Right lobe of liver (tissue), 4 donors: Measurements from ENCODE around the gene CCDC83.

Source experiments
- POLR2A ChIP-seq: fragments of 450-650 bp; IDR thresholded peaks from one replicate; pipeline ENCODE4 v1.6.1; 2017; ENCODE audit warnings: antibody characterized with exemption, mild to moderate bottlenecking
- TF ChIP-seq, protein P1 (sequence below), 4 donors: fragments of 200-600 bp in 3 of 4; fragments of 450-650 bp in 1 of 4; IDR thresholded peaks; one replicate each; pipeline versions ENCODE4 v1.5.1 to v1.8.0; 2016 to 2022; ENCODE audit warnings: antibody characterized with exemption in 4 of 4, mild to moderate bottlenecking in 2 of 4
- donor health status: DM: no; HTN: no; CAD: no.
- donor health status: DM: no; HTN: no; CAD: no.
- donor health status: DM: no; HTN: yes; CAD: no.

DNA sequence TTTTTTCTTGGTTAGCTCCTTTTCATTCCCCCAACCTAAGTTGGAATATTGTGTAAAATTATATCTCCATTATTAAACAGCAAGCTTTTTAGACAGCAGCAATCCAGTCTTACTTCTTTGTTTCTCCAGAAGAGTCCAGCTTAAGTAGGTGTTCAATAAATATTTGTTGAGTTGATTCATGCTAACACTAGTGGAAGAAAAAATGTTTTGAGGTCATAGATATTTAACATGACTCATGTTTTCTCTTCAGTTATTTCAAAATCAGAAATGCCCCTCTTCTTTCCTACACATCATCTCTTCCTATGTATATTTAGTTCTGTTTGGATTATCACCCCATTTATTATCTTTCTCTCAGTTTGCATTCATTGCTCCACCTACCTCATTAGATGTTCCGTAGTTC lies 20.3 kb downstream of the CCDC83 start:
- TF ChIP-seq, protein P1, sequence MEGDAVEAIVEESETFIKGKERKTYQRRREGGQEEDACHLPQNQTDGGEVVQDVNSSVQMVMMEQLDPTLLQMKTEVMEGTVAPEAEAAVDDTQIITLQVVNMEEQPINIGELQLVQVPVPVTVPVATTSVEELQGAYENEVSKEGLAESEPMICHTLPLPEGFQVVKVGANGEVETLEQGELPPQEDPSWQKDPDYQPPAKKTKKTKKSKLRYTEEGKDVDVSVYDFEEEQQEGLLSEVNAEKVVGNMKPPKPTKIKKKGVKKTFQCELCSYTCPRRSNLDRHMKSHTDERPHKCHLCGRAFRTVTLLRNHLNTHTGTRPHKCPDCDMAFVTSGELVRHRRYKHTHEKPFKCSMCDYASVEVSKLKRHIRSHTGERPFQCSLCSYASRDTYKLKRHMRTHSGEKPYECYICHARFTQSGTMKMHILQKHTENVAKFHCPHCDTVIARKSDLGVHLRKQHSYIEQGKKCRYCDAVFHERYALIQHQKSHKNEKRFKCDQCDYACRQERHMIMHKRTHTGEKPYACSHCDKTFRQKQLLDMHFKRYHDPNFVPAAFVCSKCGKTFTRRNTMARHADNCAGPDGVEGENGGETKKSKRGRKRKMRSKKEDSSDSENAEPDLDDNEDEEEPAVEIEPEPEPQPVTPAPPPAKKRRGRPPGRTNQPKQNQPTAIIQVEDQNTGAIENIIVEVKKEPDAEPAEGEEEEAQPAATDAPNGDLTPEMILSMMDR (IDR thresholded peaks at IDR 0.05): no peak
- TF ChIP-seq POLR2A: no peak
